IPS-11a (cell line): Measurements from ENCODE around the gene MYO3A.
"Not testable (repeated sequence)": the region's sequence is repeated elsewhere in the genome, so short reads cannot be mapped to it uniquely, and the experiment has no call there.

ENCODE experiments used
- H3K4me3 ChIP-seq: one replicate; pipeline ENCODE4 v1.5.1; 2013; ENCODE audit warnings: low read depth, low read length, control low read depth

MYO3A gene

GRCh38 chr10:26067680-26068079 lies 133.7 kb downstream of the MYO3A start:
- no peak overlapping the region for H3K4me3 ChIP-seq

GRCh38 chr10:26080971-26081370 lies 146.9 kb downstream of the MYO3A start:
- not testable (repeated sequence) for H3K4me3 ChIP-seq

- no peak overlapping the region for H3K4me3 ChIP-seq
These were observed 147.4 kb downstream of the MYO3A start for GRCh38 chr10:26081459-26081858.

- no peak overlapping the region for H3K4me3 ChIP-seq
These were observed 151.5 kb downstream of the MYO3A start for GRCh38 chr10:26085549-26085948.

GRCh38 chr10:26087666-26088065 lies 153.6 kb downstream of the MYO3A start:
- no peak overlapping the region for H3K4me3 ChIP-seq

- H3K4me3 ChIP-seq, result no peak overlapping the region
These were observed 156.0 kb downstream of the MYO3A start for GRCh38 chr10:26090026-26090425.

- H3K4me3 ChIP-seq, result no peak overlapping the region
These were observed 156.7 kb downstream of the MYO3A start for GRCh38 chr10:26090762-26091161.

- H3K4me3 ChIP-seq, result no peak overlapping the region
These were observed 159.2 kb downstream of the MYO3A start for GRCh38 chr10:26093229-26093628.

GRCh38 chr10:26095781-26096180 lies 161.8 kb downstream of the MYO3A start:
- H3K4me3 ChIP-seq, result no peak overlapping the region

GRCh38 chr10:26097549-26097948 lies 163.5 kb downstream of the MYO3A start:
- not testable (repeated sequence) for H3K4me3 ChIP-seq

- H3K4me3 ChIP-seq, result no peak overlapping the region
These were observed 178.5 kb downstream of the MYO3A start for GRCh38 chr10:26112532-26112931.

GRCh38 chr10:26138613-26139012 lies 204.6 kb downstream of the MYO3A start:
- no peak overlapping the region for H3K4me3 ChIP-seq

- H3K4me3 ChIP-seq, result no peak overlapping the region
These were observed 222.0 kb downstream of the MYO3A start for GRCh38 chr10:26156019-26156418.

- H3K4me3 ChIP-seq, result no peak overlapping the region
These were observed 223.7 kb downstream of the MYO3A start for GRCh38 chr10:26157734-26158133.

- H3K4me3 ChIP-seq, result no peak overlapping the region
These were observed 235.4 kb downstream of the MYO3A start for GRCh38 chr10:26169466-26169865.

- no peak overlapping the region for H3K4me3 ChIP-seq
These were observed 238.1 kb downstream of the MYO3A start for GRCh38 chr10:26172131-26172530.

- H3K4me3 ChIP-seq, result no peak overlapping the region
These were observed 239.8 kb downstream of the MYO3A start for GRCh38 chr10:26173837-26174236.

GRCh38 chr10:26177341-26177740 lies 243.3 kb downstream of the MYO3A start:
- H3K4me3 ChIP-seq, result no peak overlapping the region

- H3K4me3 ChIP-seq, result no peak overlapping the region
These were observed 260.2 kb downstream of the MYO3A start for GRCh38 chr10:26194275-26194674.

GRCh38 chr10:26197248-26197647 lies 263.2 kb downstream of the MYO3A start:
- no peak overlapping the region for H3K4me3 ChIP-seq

GRCh38 chr10:26198119-26198518 lies 264.1 kb downstream of the MYO3A start:
- H3K4me3 ChIP-seq, result no peak overlapping the region

- H3K4me3 ChIP-seq, result no peak overlapping the region
These were observed 265.8 kb downstream of the MYO3A start for GRCh38 chr10:26199841-26200240.

GRCh38 chr10:26205223-26205622 lies 271.2 kb downstream of the MYO3A start:
- no peak overlapping the region for H3K4me3 ChIP-seq
